Left cardiac atrium (tissue), 4 donors: ENCODE results near the gene SDHA. TPM values are rescaled to one million over a fixed set of nuclear protein-coding genes. Genes with fewer than 3 reads are reported as not detected.
A peak's percentile ranks its signal among the peaks of the same experiment; 100 is the strongest.
"Not testable (repeated sequence)": the region's sequence is repeated elsewhere in the genome, so short reads cannot be mapped to it uniquely, and the experiment has no call there.

ENCODE experiments used
- ATAC-seq, 2 donors: fragments of 200-7000 bp; cut with Tn5 transposase; one replicate each; pipeline ENCODE4 v1.9.1; 2020; ENCODE audit warnings: mild to moderate bottlenecking in 2 of 2, moderate library complexity in 2 of 2
- DNase-seq: peaks from one replicate; pipeline ENCODE4 v3.0.0-alpha.2; 2020
- intact Hi-C, 2 donors: fragments of 100-400 bp; cut with DNase I; formaldehyde crosslinking; loops; one replicate each; pipeline versions ENCODE4 v1.14.1 to v1.15.1; 2022 to 2023
- total RNA-seq, 2 donors: library from RNA; stranded (reverse); fragmentation: NEBNext Ultra II Directional; extraction: Animal tissue kit (Norgen Biotek cat#: 25700); gene quantifications; one replicate each; pipeline ENCODE4 v1.2.1, GENCODE V29; 2021
- donor health status: DM: no; HTN: yes; CAD: no.
- donor health status: DM: no; HTN: yes; CAD: no; lungs with severe emphysema.
- donor health status: DM: yes; HTN: yes; CAD: no.
- donor health status: Dilated cardiomyopathy.

Gene SDHA
- total RNA-seq, 2 donors from 2014 or later: 395 to 449 TPM

- no peak for ATAC-seq
- DNase-seq: no peak
- intact Hi-C loops: no loop called here
Observed at GRCh38 chr5:208449-209114, 9.5 kb upstream of the SDHA start.

DNA sequence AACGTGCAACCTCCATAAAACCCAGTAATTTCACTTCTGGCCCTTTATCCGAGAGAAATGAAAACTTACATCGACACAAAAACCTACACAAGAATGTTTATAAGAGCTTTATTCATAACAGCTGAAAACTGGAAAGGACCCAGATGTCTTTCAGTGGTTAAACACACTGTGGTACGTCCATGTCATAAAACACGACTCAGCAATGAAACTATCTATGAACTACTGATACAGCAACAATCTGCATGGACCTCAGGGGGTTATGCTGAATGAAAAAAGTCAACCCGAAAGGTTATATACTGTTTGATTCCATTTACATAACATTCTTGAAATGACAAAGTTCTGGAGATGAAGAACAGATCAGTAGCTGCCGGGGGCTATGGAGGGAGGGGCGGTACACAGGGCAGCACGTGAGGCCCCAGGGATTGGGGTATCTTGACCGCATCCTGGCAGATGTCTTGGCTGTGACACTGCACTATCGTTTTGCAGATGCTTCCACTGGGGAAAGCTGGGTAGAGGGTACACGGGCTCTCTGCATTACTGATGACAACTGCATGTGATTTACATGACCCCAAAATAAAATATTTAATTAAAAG is 4.2 kb upstream of the SDHA start:
- intact Hi-C loops: no loop called here

DNA sequence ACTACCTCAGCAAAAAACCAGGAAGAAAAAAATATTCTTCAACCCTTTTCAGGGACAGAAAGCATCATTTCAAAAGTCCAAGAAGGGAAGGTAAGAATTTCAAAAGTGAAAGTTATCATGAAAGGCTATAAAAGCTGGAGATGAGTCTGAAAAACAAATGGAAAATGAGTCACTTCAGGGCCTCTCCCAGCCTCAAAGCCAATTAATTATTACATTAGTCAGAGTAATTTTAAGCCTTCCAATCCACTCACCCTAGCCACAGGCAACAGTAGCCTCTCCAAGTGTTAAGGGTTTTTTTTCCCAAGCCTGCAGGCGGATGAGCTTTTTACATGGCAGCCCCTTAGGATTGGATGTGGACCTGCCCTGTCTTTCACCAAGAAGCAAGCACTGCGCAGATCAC is 2.9 kb upstream of the SDHA start:
- ATAC-seq, DNase-seq, intact Hi-C loops: not testable (repeated sequence)

More for the DNA sequence above, 4.2 kb upstream of the SDHA start:
- DNase-seq (no peak), ATAC-seq (no peak)

- intact Hi-C loops, ATAC-seq, DNase-seq: not testable (repeated sequence)
Observed at GRCh38 chr5:216076-216475, 2.0 kb upstream of the SDHA start.

GRCh38 chr5:218457-219291 is 554 bp downstream of the SDHA start:
- ATAC-seq (peak; percentile 66 to 74), DNase-seq (peak; percentile 60)
- intact Hi-C loops: no loop called here

GRCh38 chr5:219460-219863 is 1.3 kb downstream of the SDHA start:
- DNase-seq (no peak), ATAC-seq (no peak)
- intact Hi-C loops: no loop called here

DNA sequence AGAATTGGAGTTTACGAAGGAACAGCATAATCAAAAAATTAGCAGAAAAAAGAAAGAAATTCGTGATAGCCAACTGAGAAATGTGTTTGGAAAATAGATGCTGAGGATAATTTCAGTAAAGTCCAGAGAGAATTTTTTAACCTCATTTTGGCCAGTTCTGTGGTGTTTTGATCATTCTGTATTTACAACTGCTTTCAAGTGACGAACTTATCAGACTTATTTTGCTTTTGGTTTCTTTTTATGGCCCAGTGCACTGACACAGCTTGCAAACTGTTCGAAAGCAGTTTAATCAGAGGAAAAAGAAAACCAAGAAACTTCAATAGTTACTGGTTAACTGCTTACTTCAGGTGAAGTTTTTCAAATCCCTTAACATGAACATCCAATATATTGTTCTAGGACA is 1.9 kb downstream of the SDHA start:
- no peak for ATAC-seq
- intact Hi-C loops: no loop called here
- DNase-seq: no peak

DNA sequence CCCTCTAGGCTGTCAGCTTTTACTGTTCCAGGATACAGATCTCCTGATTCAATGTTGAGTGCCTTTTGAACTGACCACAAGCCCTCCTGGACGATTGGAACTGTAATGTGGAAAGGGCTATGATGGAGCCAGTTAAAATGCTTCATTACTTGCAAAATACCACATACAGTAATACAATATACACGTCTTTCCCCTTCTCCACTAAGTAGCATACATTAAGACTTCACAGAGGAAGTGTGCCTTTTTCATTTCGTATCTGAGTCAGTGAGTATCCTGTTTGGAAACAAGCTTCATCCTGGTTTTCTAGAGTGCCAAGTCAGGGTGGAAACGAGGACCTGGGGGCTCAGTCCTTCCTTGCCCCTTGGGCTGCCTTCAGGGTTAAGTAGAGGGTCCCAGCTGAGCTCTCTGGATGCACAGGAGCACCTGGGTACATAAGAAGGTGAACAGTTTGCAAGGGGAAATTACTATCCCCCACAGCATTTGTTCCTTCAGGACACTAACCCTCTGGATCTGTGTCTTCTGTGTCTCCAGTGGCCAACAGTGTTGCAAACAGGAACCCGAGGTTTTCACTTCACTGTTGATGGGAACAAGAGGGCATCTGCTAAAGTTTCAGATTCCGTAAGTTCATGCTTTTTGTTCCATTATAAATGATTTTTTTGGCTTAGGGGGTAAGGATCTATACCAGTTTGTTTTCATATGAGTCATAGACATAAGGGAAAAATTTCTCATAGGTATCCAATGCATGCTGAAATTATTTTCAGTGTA is 5.0 kb downstream of the SDHA start:
- DNase-seq, intact Hi-C loops, ATAC-seq: not testable (repeated sequence)

DNA sequence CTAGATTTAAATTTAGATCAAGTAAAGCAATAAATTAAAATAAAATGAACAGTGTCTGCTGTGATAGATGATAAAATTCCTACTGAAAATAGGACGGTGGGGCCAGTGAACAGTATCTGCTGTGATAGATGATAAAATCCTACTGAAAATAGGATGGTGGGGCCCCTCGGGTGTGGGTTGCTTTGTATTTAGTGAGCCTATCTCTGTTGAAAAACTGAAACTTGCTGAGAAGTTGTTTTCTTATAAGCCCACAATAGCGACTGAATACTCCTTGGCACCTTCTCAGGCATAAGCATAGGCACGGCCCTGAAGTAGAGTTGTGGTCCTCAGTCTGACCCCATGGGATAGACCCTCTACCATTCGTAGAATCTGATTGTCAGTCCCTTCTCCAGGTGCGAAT is 5.7 kb downstream of the SDHA start:
- ATAC-seq (no peak), DNase-seq (no peak)
- intact Hi-C loops: no loop called here

GRCh38 chr5:225334-225733 is 7.2 kb downstream of the SDHA start:
- no peak for ATAC-seq
- intact Hi-C loops: no loop called here
- no peak for DNase-seq

DNA sequence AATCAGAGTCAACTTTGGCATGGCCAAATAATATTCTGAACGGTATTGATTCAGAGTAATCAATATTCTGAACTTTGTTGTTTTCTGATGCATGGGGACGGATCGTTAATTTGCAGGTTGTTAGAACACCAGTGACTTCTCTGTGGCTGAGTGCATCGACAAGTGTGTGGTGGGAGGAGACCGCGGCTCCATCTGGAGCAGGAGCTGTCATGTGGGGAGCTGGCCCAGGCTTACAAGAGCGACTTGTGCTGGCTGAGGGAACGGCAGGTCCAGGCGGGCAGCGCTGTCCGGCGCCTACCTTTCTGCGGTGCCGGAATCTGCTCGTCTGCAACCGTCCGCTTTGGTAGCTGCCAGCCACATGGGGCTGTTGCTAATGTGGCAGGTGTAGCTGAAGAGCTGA is 9.3 kb downstream of the SDHA start:
- intact Hi-C loops, ATAC-seq, DNase-seq: not testable (repeated sequence)

- ATAC-seq: no peak
- intact Hi-C loops: no loop called here
- DNase-seq: no peak
Observed at GRCh38 chr5:228886-229285, 10.8 kb downstream of the SDHA start.

DNA sequence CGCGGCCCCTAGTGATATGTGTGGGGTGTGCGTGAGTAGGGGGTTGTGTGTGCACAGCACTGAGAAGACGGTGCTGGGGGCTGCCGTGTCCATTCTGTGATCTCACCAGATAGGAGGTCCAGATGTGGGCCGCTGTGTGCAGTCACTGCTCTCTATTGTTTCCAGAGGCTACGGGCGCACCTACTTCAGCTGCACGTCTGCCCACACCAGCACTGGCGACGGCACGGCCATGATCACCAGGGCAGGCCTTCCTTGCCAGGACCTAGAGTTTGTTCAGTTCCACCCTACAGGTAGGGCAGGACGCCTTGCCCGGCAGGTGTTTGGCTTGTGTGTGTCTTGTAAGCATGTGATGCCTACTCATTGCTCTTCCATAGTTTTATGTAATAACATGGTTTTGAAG is 12.6 kb downstream of the SDHA start:
- intact Hi-C loops: no loop called here
- DNase-seq: no peak
- ATAC-seq: no peak

- no peak for ATAC-seq
- intact Hi-C loops: no loop called here
- no peak for DNase-seq
Observed at GRCh38 chr5:231661-232060, 13.5 kb downstream of the SDHA start.

DNA sequence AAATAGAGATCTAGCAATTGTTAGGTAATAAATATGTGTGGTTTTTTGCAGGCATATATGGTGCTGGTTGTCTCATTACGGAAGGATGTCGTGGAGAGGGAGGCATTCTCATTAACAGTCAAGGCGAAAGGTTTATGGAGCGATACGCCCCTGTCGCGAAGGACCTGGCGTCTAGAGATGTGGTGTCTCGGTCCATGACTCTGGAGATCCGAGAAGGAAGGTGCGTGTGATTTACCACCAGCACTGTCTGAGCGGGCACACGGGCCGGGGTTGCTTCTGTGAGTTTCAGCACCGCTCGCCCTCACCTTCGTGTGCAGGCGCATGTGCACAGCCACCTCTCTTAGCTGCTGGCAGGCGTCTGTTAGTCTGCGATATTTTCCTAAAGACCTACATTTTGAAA is 15.3 kb downstream of the SDHA start:
- ATAC-seq, intact Hi-C loops: not testable (repeated sequence)

DNA sequence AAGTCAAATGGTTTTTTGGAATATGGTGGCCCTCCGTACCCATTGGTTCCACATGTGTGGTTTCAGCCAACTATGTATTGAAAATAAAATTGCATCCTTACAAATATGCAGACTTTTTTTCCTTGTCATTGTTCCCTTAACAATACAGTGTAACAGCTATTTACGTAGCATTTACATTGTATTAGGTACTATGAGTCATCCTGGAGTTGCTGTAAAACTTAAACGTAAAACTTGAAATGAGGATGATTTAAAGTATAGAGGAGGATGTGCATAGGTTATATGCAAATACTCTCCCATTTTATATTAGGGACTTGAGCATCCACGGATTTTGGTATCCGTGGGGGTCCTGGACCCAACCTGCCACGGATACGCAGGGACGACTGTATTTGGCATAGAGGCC is 16.3 kb downstream of the SDHA start:
- ATAC-seq (no peak), DNase-seq (no peak)
- intact Hi-C loops: no loop called here

More for the DNA sequence above, 15.3 kb downstream of the SDHA start:
- not testable (repeated sequence) for DNase-seq

DNA sequence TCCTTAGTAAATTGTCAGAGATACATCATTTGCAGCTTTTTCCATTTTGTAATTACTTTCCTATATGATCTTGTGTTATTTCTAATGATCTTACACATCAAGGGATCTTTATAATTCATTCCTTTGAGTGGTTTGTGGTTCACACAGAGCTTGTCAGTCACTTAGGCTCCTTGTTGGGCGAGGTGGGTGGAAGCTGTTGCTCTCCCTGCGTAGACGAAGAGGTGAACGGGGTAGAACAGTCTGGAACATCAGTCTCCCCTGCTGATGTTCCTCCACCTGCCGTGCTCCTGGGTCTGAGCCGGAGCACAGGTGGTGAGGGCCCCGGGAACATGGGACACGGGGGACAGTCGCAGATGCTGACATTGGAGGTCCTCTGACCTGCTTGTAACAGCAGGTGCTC is 17.4 kb downstream of the SDHA start:
- intact Hi-C loops, ATAC-seq, DNase-seq: not testable (repeated sequence)

GRCh38 chr5:237931-238330 is 19.8 kb downstream of the SDHA start:
- ATAC-seq, intact Hi-C loops: not testable (repeated sequence)

GRCh38 chr5:240550-240949 is 22.4 kb downstream of the SDHA start:
- intact Hi-C loops, DNase-seq: not testable (repeated sequence)
- ATAC-seq: peak in 1 of 2 donors; percentile 22

More at GRCh38 chr5:237931-238330, 19.8 kb downstream of the SDHA start:
- DNase-seq: not testable (repeated sequence)
